WTC11 (cell line): Measurements from ENCODE around the gene DMXL1. TPM values are rescaled to one million over a fixed set of nuclear protein-coding genes. Genes with fewer than 3 reads are reported as not detected.

Experiments
- ATAC-seq: fragments of 200-7000 bp; cut with Tn5 transposase; 2 replicates; pipeline ENCODE4 v1.10.0; 2021; ENCODE audit warnings: mild to moderate bottlenecking, moderate library complexity
- CTCF ChIA-PET: fragments of 300-600 bp; sonication (Branson Sonifier 250); formaldehyde crosslinking; loops from one replicate; lab custom pipeline; 2021; ENCODE audit warnings: antibody characterized with exemption; lab: Charles Lee
- POLR2A ChIA-PET: fragments of 350-600 bp; sonication (Branson Sonifier 250); formaldehyde crosslinking; loops from one replicate; lab custom pipeline; 2021; ENCODE audit warnings: antibody characterized with exemption; lab: Charles Lee
- DNase-seq: peaks from one replicate; pipeline ENCODE4 v3.0.0; 2021; ENCODE audit warnings: low spot score
- H3K27ac Mint-ChIP-seq: 2 replicates; pipeline ENCODE4 v1.8.0; 2021; ENCODE audit warnings: mixed read lengths
- H3K27me3 Mint-ChIP-seq: 2 replicates; pipeline ENCODE4 v1.8.0; 2021; ENCODE audit warnings: low read depth, mild to moderate bottlenecking, moderate library complexity, mixed read lengths
- H3K36me3 Mint-ChIP-seq: 2 replicates; pipeline ENCODE4 v1.8.0; 2021; ENCODE audit warnings: mixed read lengths
- H3K4me1 Mint-ChIP-seq: 2 replicates; pipeline ENCODE4 v1.8.0; 2022; ENCODE audit warnings: mixed read lengths
- H3K4me3 Mint-ChIP-seq: 2 replicates; pipeline ENCODE4 v1.8.0; 2021; ENCODE audit warnings: mild to moderate bottlenecking, moderate library complexity, mixed read lengths
- H3K9me3 Mint-ChIP-seq: 2 replicates; pipeline ENCODE4 v1.8.0; 2021; ENCODE audit warnings: mixed read lengths
- ATF6 ChIP-seq: sonication (generic); formaldehyde crosslinking; IDR thresholded peaks from 2 replicates; pipeline ENCODE4 v1.8.1; 2023; ENCODE audit warnings: mild to moderate bottlenecking, missing genetic modification reagents
- CTCF ChIP-seq: fragments of 200-600 bp; IDR thresholded peaks from 2 replicates; pipeline ENCODE4 v1.8.0; 2022; ENCODE audit warnings: antibody characterized with exemption
- E2F4 ChIP-seq: sonication (generic); formaldehyde crosslinking; IDR thresholded peaks from 2 replicates; pipeline ENCODE4 v1.8.1; 2022; ENCODE audit warnings: low read depth, mild to moderate bottlenecking, moderate library complexity, missing genetic modification reagents, borderline replicate concordance
- FOXJ3 ChIP-seq: sonication (generic); formaldehyde crosslinking; IDR thresholded peaks from 2 replicates; pipeline ENCODE4 v1.9.0; 2021; ENCODE audit warnings: missing genetic modification reagents, mild to moderate bottlenecking, borderline replicate concordance
- FOXK1 ChIP-seq: sonication (generic); formaldehyde crosslinking; IDR thresholded peaks from 2 replicates; pipeline ENCODE4 v1.8.0; 2022; ENCODE audit warnings: mild to moderate bottlenecking, moderate library complexity, missing genetic modification reagents
- FOXP4 ChIP-seq: sonication (generic); formaldehyde crosslinking; IDR thresholded peaks from 2 replicates; pipeline ENCODE4 v1.8.0; 2022; ENCODE audit warnings: mild to moderate bottlenecking, missing genetic modification reagents
- GTF2I ChIP-seq: fragments of 250-450 bp; sonication (Bioruptor Pico); conservative IDR thresholded peaks from 2 replicates; pipeline ENCODE4 v1.4.0; 2021; ENCODE audit warnings: mild to moderate bottlenecking
- HMGXB4 ChIP-seq: sonication (generic); formaldehyde crosslinking; IDR thresholded peaks from 2 replicates; pipeline ENCODE4 v1.8.1; 2023; ENCODE audit warnings: mild to moderate bottlenecking, moderate library complexity, missing genetic modification reagents
- IRF1 ChIP-seq: sonication (generic); formaldehyde crosslinking; IDR thresholded peaks from 2 replicates; pipeline ENCODE4 v1.8.0; 2023; ENCODE audit warnings: missing genetic modification reagents
- IRF2 ChIP-seq: sonication (generic); formaldehyde crosslinking; IDR thresholded peaks from 2 replicates; pipeline ENCODE4 v1.8.0; 2022; ENCODE audit warnings: low read depth, missing genetic modification reagents, borderline replicate concordance
- KAT7 ChIP-seq: sonication (generic); formaldehyde crosslinking; IDR thresholded peaks from 2 replicates; pipeline ENCODE4 v1.8.1; 2023; ENCODE audit warnings: missing genetic modification reagents, mild to moderate bottlenecking, borderline replicate concordance
- MAX ChIP-seq: sonication (generic); formaldehyde crosslinking; IDR thresholded peaks from 2 replicates; pipeline ENCODE4 v1.8.0; 2022; ENCODE audit warnings: mild to moderate bottlenecking, missing genetic modification reagents
- MYBL2 ChIP-seq: sonication (generic); formaldehyde crosslinking; IDR thresholded peaks from 2 replicates; pipeline ENCODE4 v1.8.1; 2023; ENCODE audit warnings: mild to moderate bottlenecking, moderate library complexity, missing genetic modification reagents
- OVOL2 ChIP-seq: fragments of 250-450 bp; sonication (Bioruptor Pico); IDR thresholded peaks from 2 replicates; pipeline ENCODE4 v1.9.0; 2021; ENCODE audit warnings: mild to moderate bottlenecking, borderline replicate concordance
- PREB ChIP-seq: sonication (generic); formaldehyde crosslinking; IDR thresholded peaks from 2 replicates; pipeline ENCODE4 v1.8.1; 2022; ENCODE audit warnings: mild to moderate bottlenecking, missing genetic modification reagents, moderate library complexity, borderline replicate concordance
- PRRX2 ChIP-seq: fragments of 250-450 bp; sonication (Bioruptor Pico); IDR thresholded peaks from 2 replicates; pipeline ENCODE4 v1.8.0; 2021; ENCODE audit warnings: mild to moderate bottlenecking
- RELA ChIP-seq: sonication (generic); formaldehyde crosslinking; IDR thresholded peaks from 2 replicates; pipeline ENCODE4 v1.8.1; 2022; ENCODE audit warnings: missing genetic modification reagents, mild to moderate bottlenecking, borderline replicate concordance
- SMAD4 ChIP-seq: sonication (generic); formaldehyde crosslinking; IDR thresholded peaks from 2 replicates; pipeline ENCODE4 v1.8.0; 2022; ENCODE audit warnings: mild to moderate bottlenecking, missing genetic modification reagents
- STAT6 ChIP-seq: sonication (generic); formaldehyde crosslinking; conservative IDR thresholded peaks from 2 replicates; pipeline ENCODE4 v1.8.1; 2023; ENCODE audit warnings: mild to moderate bottlenecking, low read depth, missing genetic modification reagents, moderate library complexity
- ZNF219 ChIP-seq: sonication (generic); formaldehyde crosslinking; IDR thresholded peaks from 2 replicates; pipeline ENCODE4 v1.8.0; 2023; ENCODE audit warnings: missing genetic modification reagents, mild to moderate bottlenecking, borderline replicate concordance
- ZNF263 ChIP-seq: sonication (generic); formaldehyde crosslinking; IDR thresholded peaks from 2 replicates; pipeline ENCODE4 v1.8.1; 2022; ENCODE audit warnings: low read depth, mild to moderate bottlenecking, moderate library complexity, missing genetic modification reagents
- ZNF396 ChIP-seq: fragments of 250-450 bp; sonication (Bioruptor Pico); IDR thresholded peaks from 2 replicates; pipeline ENCODE4 v1.8.0; 2021; ENCODE audit warnings: mild to moderate bottlenecking, moderate library complexity, borderline replicate concordance
- ZNF671 ChIP-seq: fragments of 250-450 bp; sonication (Bioruptor Pico); IDR thresholded peaks from 2 replicates; pipeline ENCODE4 v1.8.0; 2021; ENCODE audit warnings: mild to moderate bottlenecking
- total RNA-seq: library from RNA; stranded (reverse); gene quantifications from 3 replicates; pipeline ENCODE4 v1.2.3, GENCODE V29; 2021

The DMXL1 gene
- total RNA-seq, 1 experiment from 2014 or later, result 43.7 TPM

GRCh38 chr5:119123280-119123679 lies 52.4 kb downstream of the DMXL1 start:
- peaks cover 50% of the 10 kb centered on the region for H3K36me3 Mint-ChIP-seq
- H3K4me3 Mint-ChIP-seq, result no peak overlapping the region
- H3K4me1 Mint-ChIP-seq, result no peaks in the 10 kb centered on the region
- H3K9me3 Mint-ChIP-seq, result peaks cover 14% of the 10 kb centered on the region
- ChIA-PET POLR2A (no interaction called here), CTCF (no interaction called here)
- H3K27me3 Mint-ChIP-seq, result no peaks in the 10 kb centered on the region
- no peak for ATAC-seq
- TF ChIP-seq OVOL2 (no peak), ZNF396 (no peak), MYBL2 (CRISPR knock-in tag) (no peak), E2F4 (CRISPR knock-in tag) (no peak), ATF6 (CRISPR knock-in tag) (no peak), IRF1 (CRISPR knock-in tag) (no peak), GTF2I (CRISPR knock-in tag) (no peak), IRF2 (no peak), FOXK1 (CRISPR knock-in tag) (no peak), FOXP4 (CRISPR knock-in tag) (no peak), SMAD4 (CRISPR knock-in tag) (no peak), CTCF (no peak), ZNF671 (CRISPR knock-in tag) (no peak), PREB (no peak), ZNF219 (CRISPR knock-in tag) (no peak)
- no peak for DNase-seq
- no peak overlapping the region for H3K27ac Mint-ChIP-seq

- no peaks in the 10 kb centered on the region for H3K27me3 Mint-ChIP-seq
- CTCF ChIA-PET, result no interaction called here
- ATAC-seq, result no peak
- peaks cover 44% of the 10 kb centered on the region for H3K36me3 Mint-ChIP-seq
- no peak for DNase-seq
- no peak overlapping the region for H3K4me3 Mint-ChIP-seq
- peaks cover 4% of the 10 kb centered on the region for H3K9me3 Mint-ChIP-seq
- no peaks in the 10 kb centered on the region for H3K4me1 Mint-ChIP-seq
- H3K27ac Mint-ChIP-seq, result no peak overlapping the region
- no peak for TF ChIP-seq ZNF263 (CRISPR knock-in tag)
- no peak for TF ChIP-seq OVOL2
- TF ChIP-seq STAT6, result no peak
- no peak for TF ChIP-seq HMGXB4 (CRISPR knock-in tag)
- no peak for TF ChIP-seq FOXJ3
- no peak for TF ChIP-seq PRRX2
- TF ChIP-seq MAX, result no peak
- TF ChIP-seq KAT7 (CRISPR knock-in tag), result no peak
- no peak for TF ChIP-seq RELA (CRISPR knock-in tag)
- TF ChIP-seq, all 79 proteins: peak for 0
- POLR2A ChIA-PET, result no interaction called here
Measured at GRCh38 chr5:119129770-119130169, 58.9 kb downstream of the DMXL1 start.
